ENCODE results near the gene DYNLL1.
"Not testable (repeated sequence)": the region's sequence is repeated elsewhere in the genome, so short reads cannot be mapped to it uniquely, and the experiment has no call there.

DNA sequence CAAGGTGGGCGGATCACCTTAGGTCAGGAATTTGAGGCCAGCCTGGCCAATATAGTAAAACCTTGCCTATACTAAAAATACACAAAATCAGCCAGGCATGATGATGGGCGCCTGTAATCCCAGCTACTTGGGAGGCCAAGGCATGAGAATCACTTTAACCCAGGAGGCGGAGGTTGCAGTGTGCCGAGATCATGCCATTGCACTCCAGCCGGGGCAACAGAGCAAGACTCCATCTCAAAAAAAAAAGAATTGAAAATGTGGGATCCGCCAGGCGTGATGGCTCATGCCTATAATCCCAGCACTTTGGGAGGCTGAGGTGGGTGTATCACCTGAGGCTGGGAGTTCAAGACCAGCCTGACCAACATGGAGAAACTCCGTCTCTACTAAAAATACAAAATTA is 23.4 kb downstream of the DYNLL1 start:
- TF ChIP-seq, protein P1, sequence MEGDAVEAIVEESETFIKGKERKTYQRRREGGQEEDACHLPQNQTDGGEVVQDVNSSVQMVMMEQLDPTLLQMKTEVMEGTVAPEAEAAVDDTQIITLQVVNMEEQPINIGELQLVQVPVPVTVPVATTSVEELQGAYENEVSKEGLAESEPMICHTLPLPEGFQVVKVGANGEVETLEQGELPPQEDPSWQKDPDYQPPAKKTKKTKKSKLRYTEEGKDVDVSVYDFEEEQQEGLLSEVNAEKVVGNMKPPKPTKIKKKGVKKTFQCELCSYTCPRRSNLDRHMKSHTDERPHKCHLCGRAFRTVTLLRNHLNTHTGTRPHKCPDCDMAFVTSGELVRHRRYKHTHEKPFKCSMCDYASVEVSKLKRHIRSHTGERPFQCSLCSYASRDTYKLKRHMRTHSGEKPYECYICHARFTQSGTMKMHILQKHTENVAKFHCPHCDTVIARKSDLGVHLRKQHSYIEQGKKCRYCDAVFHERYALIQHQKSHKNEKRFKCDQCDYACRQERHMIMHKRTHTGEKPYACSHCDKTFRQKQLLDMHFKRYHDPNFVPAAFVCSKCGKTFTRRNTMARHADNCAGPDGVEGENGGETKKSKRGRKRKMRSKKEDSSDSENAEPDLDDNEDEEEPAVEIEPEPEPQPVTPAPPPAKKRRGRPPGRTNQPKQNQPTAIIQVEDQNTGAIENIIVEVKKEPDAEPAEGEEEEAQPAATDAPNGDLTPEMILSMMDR (conservative IDR thresholded peaks at IDR 0.05; ENCODE audit: low read depth, low read length) = not testable (repeated sequence)
- not testable (repeated sequence) for TF ChIP-seq EZH2 (IDR thresholded peaks at IDR 0.05; ENCODE audit: borderline replicate concordance, low read depth, low read length, poor library complexity, severe bottlenecking)
